Osteoblast (primary cell): Measurements from ENCODE around the gene CAMK1. TPM values are rescaled to one million over a fixed set of nuclear protein-coding genes. Genes with fewer than 3 reads are reported as not detected.

Experiments
- DNase-seq: peaks from one replicate; pipeline ENCODE4 v3.0.0; 2011; ENCODE audit warnings: low spot score, mixed read lengths; ENCODE audit not compliant: insufficient read length; ENCODE audit errors: missing footprints
- H2AFZ ChIP-seq: 2 replicates; pipeline ENCODE4 v1.6.0; 2011; ENCODE audit warnings: mild to moderate bottlenecking, low read length
- H3K27ac ChIP-seq: 2 replicates; pipeline ENCODE4 v1.5.1; 2011; ENCODE audit warnings: mild to moderate bottlenecking, low read depth, low read length, moderate library complexity
- H3K27me3 ChIP-seq: 2 replicates; pipeline ENCODE4 v1.6.0; 2012; ENCODE audit warnings: mild to moderate bottlenecking, control low read depth, inconsistent platforms, low read length, moderate library complexity; ENCODE audit not compliant: insufficient read depth
- H3K36me3 ChIP-seq: 2 replicates; pipeline ENCODE4 v1.5.1; 2011; ENCODE audit warnings: mild to moderate bottlenecking, low read length, control low read depth, moderate library complexity; ENCODE audit not compliant: insufficient read depth
- H3K4me1 ChIP-seq: 2 replicates; pipeline ENCODE4 v1.5.1; 2011; ENCODE audit warnings: mild to moderate bottlenecking, low read length, control low read depth, moderate library complexity; ENCODE audit not compliant: insufficient read depth
- H3K4me2 ChIP-seq: 2 replicates; pipeline ENCODE4 v1.6.0; 2011; ENCODE audit warnings: mild to moderate bottlenecking, low read length; ENCODE audit not compliant: insufficient read depth
- H3K4me3 ChIP-seq: fragments of 200-600 bp; sonication (generic); 3 replicates; pipeline ENCODE4 v1.5.1; 2012; ENCODE audit warnings: mild to moderate bottlenecking, low read length, inconsistent platforms; ENCODE audit not compliant: insufficient read depth
- H3K79me2 ChIP-seq: 2 replicates; pipeline ENCODE4 v1.6.0; 2012; ENCODE audit warnings: mild to moderate bottlenecking, low read length, control low read depth, inconsistent platforms; ENCODE audit not compliant: insufficient read depth
- H3K9me3 ChIP-seq: 2 replicates; pipeline ENCODE4 v1.5.1; 2011; ENCODE audit warnings: low read depth, low read length, control low read depth
- H4K20me1 ChIP-seq: 2 replicates; pipeline ENCODE4 v1.6.0; 2012; ENCODE audit warnings: mild to moderate bottlenecking, low read length, control low read depth; ENCODE audit not compliant: insufficient read depth
- total RNA-seq: library from RNA; depleted of rRNA; stranded (reverse); fragments of >200 nt; gene quantifications from 2 replicates; pipeline ENCODE4 v1.2.3, GENCODE V29; 2012
- TF ChIP-seq, protein P1 (sequence below): IDR thresholded peaks from 2 replicates; pipeline ENCODE4 v1.5.1; 2011; ENCODE audit warnings: mild to moderate bottlenecking, low read depth, low read length, moderate library complexity; ENCODE audit errors: extremely low read depth

Gene CAMK1
- total RNA-seq, 1 donor = 22.1 TPM

DNA sequence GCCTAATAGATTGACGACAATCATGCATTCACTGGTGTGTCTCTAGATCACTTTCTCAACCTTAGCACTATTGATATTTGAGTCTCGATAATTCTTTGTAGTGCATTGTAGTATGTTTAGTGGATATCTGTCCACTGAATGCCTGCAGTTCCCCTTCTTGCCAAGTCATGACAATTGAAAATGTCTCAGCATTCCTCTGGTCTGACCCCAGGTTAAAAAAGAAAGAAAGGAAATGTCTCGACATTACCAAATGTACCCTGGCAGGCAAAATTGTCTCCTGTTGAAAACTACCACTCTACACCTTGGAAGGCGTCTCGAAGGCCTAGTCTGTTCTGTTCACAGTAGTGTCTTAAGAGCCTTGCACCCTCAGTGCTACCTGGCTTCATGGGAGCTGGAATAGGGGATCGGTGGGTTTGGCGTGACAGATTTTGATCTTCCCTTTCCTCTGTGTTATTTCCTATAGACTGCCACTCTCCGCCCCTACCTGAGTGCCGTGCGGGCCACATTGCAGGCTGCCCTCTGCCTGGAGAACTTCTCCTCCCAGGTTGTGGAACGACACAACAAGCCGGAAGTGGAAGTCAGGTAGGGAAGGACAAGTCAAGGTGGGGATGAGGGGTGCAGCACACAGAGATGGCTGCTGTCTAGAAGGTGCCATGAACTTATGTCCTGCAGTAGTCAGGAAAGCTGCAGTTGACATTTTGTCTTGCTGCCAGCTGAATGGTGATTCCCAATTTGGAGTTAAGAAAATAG, 27.6 kb upstream of the CAMK1 start:
- TF ChIP-seq, protein P1, sequence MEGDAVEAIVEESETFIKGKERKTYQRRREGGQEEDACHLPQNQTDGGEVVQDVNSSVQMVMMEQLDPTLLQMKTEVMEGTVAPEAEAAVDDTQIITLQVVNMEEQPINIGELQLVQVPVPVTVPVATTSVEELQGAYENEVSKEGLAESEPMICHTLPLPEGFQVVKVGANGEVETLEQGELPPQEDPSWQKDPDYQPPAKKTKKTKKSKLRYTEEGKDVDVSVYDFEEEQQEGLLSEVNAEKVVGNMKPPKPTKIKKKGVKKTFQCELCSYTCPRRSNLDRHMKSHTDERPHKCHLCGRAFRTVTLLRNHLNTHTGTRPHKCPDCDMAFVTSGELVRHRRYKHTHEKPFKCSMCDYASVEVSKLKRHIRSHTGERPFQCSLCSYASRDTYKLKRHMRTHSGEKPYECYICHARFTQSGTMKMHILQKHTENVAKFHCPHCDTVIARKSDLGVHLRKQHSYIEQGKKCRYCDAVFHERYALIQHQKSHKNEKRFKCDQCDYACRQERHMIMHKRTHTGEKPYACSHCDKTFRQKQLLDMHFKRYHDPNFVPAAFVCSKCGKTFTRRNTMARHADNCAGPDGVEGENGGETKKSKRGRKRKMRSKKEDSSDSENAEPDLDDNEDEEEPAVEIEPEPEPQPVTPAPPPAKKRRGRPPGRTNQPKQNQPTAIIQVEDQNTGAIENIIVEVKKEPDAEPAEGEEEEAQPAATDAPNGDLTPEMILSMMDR = no peak
- H3K27me3 ChIP-seq = no peaks in the 10 kb centered on the region

DNA sequence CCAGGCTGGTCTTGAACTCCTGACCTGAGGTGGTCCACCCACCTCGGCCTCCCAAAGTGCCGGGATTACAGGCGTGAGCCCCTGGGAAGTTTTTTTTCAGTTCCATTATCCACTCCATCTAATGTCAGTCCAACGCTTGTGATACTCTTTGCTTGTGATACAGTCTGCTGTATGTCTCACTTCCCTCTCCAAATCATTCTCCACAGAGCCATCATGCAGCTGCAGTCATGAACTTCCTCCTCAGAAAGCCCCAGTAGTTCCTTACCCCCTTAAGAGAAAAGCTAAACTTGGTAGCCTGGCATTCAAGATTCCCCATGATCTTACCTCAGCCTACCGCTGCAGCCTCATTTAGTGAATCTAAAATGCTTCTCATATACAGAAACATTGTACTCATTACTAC, 25.5 kb upstream of the CAMK1 start:
- no peaks in the 10 kb centered on the region for H3K27me3 ChIP-seq
- peaks cover 76% of the 10 kb centered on the region for H3K79me2 ChIP-seq
- H2AFZ ChIP-seq = no peak overlapping the region
- DNase-seq = peak; percentile 8
- no peaks in the 10 kb centered on the region for H3K9me3 ChIP-seq
- peaks cover 31% of the 10 kb centered on the region for H4K20me1 ChIP-seq
- TF ChIP-seq, protein P1 = no peak
- H3K4me1 ChIP-seq = peaks cover 12% of the 10 kb centered on the region
- no peak overlapping the region for H3K27ac ChIP-seq
- H3K4me2 ChIP-seq = no peak overlapping the region
- H3K36me3 ChIP-seq = peaks cover 41% of the 10 kb centered on the region
- H3K4me3 ChIP-seq = no peak overlapping the region

More for the DNA sequence above, 27.6 kb upstream of the CAMK1 start:
- peaks cover 5% of the 10 kb centered on the region for H3K4me1 ChIP-seq
- H3K79me2 ChIP-seq = peaks cover 70% of the 10 kb centered on the region
- H3K27ac ChIP-seq = no peak overlapping the region
- no peak overlapping the region for H2AFZ ChIP-seq
- peak; percentile 13 for DNase-seq
- no peaks in the 10 kb centered on the region for H3K9me3 ChIP-seq
- peaks cover 31% of the 10 kb centered on the region for H4K20me1 ChIP-seq
- H3K4me2 ChIP-seq = no peak overlapping the region
- H3K36me3 ChIP-seq = peaks cover 53% of the 10 kb centered on the region
- no peak overlapping the region for H3K4me3 ChIP-seq

DNA sequence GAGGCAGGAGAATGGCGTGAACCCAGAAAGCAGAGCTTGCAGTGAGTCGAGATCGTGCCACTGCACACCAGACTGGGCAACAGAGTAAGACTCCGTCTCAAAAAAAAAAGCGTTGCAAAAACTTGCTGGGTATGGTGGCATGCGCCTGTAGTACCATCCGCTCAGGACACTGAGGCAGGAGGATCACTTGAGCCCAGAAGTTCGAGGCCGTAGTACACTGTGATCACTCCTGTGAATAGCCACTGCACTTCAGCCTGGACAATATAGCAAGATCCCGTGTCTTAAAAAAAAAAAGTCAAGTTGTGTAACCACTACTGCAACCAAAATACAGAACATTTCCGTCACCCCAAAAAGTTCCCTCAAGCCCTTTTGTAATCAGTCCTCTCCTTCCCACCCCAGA, 24.7 kb upstream of the CAMK1 start:
- Histone ChIP-seq H2AFZ (no peak overlapping the region), H3K4me3 (no peak overlapping the region), H3K4me1 (peaks cover 12% of the 10 kb centered on the region), H4K20me1 (peaks cover 31% of the 10 kb centered on the region), H3K4me2 (no peak overlapping the region), H3K79me2 (peaks cover 69% of the 10 kb centered on the region), H3K27ac (no peak overlapping the region), H3K9me3 (no peaks in the 10 kb centered on the region), H3K27me3 (no peaks in the 10 kb centered on the region), H3K36me3 (peaks cover 41% of the 10 kb centered on the region)
- no peak for DNase-seq
- TF ChIP-seq, protein P1 = no peak

DNA sequence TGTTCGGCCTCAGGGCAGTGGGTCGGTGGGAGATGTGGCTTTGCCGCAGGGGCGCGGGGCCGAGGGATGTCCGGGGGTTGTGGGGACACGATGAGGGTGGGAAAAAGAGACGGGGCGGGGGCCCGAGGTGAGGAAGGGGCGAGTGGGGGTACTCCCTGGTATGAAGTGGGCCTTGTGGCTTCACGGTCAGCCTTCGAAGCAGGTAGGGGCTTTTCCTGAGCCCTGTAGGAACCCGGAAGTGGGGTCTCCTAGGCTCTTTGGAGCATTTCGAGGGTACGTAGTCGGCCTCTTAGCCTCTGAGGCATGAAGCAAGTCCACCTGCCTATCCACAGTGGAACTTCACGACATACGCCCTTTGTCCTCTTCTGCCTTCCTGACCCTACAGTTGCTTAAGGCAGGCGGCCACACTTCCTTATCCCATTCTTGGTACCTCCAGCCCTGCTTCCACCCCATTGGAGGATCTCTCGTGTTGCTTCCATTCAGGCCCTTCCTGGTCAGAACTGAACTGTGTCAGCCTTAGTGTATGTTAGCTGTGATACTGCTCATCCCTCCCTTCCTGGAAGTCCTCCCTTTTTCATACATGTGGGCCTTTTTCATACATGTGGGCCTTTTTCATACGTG, 23.5 kb upstream of the CAMK1 start:
- Histone ChIP-seq H2AFZ (peak overlapping the region; percentile 78), H3K79me2 (peaks cover 63% of the 10 kb centered on the region), H3K36me3 (peaks cover 34% of the 10 kb centered on the region)

More for the DNA sequence above, 23.5 kb upstream of the CAMK1 start:
- peak overlapping the region; percentile 99 for H3K4me2 ChIP-seq
- TF ChIP-seq, protein P1 = no peak
- peak; percentile 89 for DNase-seq
- H3K4me1 ChIP-seq = peaks cover 12% of the 10 kb centered on the region
- no peaks in the 10 kb centered on the region for H3K27me3 ChIP-seq
- peak overlapping the region; percentile 93 for H3K27ac ChIP-seq
- peak overlapping the region; percentile 91 for H3K4me3 ChIP-seq
- H3K9me3 ChIP-seq = no peaks in the 10 kb centered on the region
- H4K20me1 ChIP-seq = peaks cover 26% of the 10 kb centered on the region
